ENCODE data around the gene TMEM108.

TMEM108 gene

GRCh38 chr3:133121450-133121849 lies 83.3 kb downstream of the TMEM108 start:
- no peak for DNase-seq

DNA sequence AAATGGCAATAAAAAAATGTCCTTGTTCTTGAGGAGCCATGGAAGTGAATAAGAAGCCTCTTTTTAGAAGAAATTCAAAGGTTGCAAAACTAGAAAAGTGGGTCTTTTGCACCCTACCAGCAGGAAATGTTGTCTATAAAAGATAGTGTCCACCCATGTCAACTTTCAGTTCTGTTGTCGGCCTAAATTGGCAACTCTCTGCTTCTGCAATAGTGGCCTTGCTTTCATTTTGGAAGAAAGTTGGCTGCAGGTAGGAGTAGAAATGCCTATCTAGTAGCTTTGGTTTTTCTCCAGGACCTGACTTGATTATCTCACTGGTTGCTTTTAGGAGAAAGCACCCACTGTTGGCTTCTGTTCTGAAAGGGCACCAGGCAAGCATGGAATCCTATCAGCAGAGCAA lies 85.4 kb downstream of the TMEM108 start:
- DNase-seq, result no peak

DNA sequence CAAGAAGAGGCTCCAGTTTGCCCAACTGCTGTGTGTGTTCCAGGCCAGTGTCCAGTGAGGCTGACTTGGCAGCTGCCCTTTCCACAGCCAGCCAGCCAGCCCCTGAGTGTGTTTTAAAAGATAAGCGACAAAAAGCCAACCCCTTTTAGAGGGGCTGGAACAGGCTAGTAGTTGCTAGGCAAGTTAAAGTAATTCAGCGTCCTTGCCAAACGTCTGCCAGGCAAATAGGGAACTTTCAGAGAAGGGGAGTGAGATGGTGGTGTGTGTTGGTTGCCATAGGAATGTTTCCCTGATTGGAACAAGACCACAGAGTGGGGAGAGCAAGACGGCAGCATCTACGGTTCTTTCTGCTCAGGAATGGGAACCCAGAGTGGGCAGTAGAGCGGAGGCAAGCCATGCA lies 86.3 kb downstream of the TMEM108 start:
- no peak for DNase-seq

DNA sequence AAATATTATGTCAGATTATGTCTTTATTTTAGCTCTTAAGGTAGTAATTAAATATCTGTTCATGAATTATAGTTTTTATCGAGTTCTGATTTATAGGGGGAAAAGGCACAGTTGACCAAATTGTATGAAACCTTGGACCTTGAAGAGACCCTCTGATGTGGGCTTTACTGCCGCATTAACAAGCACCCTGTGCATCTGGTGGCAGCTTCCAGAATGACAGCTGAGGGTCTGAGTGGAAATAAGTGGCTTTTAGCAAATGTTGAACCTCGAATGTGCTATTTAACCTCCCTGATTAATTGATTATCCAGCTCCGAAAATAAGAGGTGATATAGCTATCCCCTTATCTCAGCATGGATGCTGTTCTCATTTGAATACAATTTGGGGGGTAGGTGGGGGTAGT lies 87.0 kb downstream of the TMEM108 start:
- no peak for DNase-seq

DNA sequence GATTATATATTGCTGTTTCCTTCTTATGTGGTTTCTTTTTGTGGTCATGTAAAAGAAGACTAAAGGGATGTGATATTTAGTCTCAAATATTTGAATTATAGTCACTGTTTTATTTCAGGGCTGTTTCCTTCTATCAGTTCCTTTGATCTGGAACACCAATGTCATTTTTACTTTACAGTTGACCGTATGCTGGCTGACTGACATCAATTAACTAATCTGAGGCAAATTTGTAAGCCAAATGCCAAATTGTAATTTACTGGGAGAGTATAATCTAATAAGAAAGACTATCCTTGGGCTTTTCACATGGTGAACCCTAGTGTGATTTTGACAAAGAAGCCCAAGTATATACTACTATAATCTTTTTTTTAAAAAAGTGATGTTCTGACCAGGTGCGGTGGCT lies 87.6 kb downstream of the TMEM108 start:
- DNase-seq, result no peak

- DNase-seq, result no peak
Observed at GRCh38 chr3:133127381-133127780, 89.2 kb downstream of the TMEM108 start.

- DNase-seq, result no peak
Observed at GRCh38 chr3:133130168-133130567, 92.0 kb downstream of the TMEM108 start.

DNA sequence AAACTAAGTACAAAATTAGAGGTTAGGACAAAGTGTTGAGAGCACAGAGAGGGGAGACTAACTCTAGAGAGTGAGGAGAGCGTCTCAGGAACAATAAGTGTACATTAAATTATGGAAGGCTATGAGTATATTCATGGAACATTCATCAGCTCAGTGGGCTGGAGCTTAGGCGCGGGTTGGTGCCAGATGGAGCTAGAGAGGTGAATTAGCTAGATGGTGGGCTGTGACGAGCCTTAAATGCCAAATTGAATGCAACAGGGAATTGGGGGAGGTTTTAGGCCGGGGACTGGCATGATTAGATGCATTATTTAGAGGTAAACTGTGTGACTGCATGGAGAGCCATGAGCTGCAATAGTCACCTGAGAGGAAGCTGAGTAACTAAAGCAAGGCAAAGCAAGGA lies 97.1 kb downstream of the TMEM108 start:
- no peak for DNase-seq

DNA sequence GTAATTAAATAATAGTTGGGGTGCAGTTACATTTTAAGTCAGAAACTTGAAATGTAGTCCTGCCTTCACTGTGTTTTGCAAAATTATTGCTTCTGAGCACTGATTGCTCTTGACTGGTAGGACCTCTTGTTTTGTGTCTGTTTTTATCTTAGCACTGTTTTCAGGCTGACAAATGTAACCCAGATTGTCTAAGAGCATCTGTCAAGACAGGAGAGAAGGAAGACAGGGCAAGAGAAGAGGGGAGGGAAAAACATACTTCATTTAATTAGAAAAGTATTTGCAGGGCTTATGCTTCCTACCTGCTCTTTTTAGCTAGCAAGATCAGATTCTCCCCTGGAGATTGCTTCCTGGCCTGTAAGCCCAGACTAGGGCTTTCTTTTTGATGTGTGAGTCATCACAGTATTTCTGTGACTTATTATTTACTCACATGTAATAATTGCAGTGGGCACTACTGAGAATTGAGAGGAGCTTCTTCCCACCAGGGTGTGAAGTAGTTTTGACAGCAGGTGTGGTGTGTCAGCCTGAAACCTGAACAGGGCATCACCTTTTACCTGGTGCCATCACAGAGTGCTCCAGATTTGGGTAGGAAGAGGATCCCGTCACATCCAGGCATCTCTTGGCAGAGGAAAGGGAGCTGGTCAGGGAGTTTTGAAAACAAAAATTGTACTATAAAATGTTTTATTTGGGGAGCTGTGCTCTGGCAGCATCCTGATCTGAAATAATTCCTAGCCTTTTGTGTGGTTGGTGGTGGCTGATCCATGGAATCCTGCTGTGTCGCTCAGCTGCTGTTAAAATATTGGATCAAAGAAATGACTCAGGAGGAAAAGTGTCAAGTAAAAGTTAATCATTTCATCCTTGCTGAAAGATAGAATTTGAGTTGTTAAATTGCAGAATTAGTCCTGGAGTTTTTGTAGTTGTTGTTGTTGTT lies 98.2 kb downstream of the TMEM108 start:
- no peak for DNase-seq

DNA sequence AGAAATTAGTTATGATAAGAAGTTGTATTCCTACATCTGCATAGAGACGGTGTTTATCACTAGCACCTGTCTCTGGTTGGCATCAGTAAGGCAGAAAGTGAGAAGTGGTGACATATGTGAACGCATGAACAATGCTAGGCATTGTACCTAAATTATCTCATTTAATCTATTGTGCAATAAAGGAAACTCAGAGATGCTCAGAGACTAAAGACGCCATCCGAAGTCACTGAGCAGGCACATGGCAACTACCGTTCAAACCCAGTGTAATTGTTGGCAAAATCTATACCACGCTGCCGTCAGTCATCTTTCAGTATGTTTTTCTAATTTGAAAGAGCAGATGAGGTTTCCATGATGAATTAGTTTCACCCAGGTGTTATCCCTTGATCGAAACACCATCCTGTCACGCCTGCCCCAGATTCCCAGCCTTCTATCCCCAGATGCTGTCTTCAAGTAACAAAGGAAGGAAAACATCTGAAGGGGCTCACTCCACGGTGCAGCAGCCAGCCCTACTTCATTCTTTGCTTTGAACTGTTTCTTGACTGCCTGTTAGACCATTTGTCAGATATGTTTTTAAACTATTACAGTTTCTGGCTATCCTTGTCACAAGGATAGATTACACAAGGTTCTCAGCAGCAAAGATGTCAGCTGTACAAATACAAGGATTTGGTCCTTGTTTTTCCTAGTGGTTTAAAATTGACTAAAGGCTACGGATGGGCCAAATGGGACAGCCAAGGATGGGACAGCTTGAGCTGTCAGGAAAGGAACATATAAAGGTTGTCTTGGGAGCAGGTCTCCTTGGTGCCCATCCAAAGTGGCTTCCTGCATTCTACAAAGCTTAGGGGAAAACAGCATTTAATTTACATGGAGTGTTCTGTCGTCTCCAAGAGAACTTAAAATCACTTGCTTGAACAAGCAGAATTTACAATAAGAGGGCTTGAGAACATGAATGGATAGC lies 99.1 kb downstream of the TMEM108 start:
- no peak for DNase-seq

DNA sequence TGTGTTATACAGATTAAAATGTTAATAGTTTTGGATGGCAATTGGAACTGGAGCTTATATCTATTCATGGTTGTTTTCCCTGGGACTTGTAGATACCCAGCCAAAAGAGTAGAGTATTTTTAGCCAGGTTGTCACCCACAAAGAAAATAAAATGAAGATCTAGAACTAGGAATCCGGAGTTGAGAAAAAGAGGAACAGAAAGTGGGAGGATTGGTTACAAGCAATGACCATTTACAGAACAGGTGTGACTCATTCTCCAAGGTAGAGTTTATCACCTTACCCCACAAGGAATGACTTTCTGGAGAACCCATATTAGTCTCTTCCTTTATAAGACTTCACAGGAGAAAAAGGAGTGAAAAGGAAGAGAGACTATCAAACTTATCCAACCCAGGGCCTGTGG lies 99.8 kb downstream of the TMEM108 start:
- DNase-seq, result no peak

DNA sequence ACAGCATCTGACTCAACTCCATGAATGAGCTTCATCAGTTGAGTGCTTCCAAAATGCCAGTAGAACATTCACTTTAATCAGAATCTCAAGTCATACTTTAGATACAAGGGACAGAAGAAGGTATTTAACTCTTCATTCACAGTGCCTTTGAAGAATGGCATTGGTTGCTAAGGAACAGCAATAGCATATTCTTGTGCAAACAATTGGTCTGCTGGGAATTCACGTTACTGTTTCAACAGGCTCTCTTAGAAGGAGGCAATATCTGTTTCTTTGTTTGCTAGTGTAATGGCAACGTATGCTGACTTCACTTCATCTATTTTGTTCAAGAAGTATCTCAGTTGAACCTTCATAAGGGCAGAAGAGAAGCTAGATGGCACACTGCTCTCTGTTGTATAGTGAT lies 113.9 kb downstream of the TMEM108 start:
- DNase-seq, result no peak

- DNase-seq, result no peak
Observed at GRCh38 chr3:133152681-133153220, 114.6 kb downstream of the TMEM108 start.

DNA sequence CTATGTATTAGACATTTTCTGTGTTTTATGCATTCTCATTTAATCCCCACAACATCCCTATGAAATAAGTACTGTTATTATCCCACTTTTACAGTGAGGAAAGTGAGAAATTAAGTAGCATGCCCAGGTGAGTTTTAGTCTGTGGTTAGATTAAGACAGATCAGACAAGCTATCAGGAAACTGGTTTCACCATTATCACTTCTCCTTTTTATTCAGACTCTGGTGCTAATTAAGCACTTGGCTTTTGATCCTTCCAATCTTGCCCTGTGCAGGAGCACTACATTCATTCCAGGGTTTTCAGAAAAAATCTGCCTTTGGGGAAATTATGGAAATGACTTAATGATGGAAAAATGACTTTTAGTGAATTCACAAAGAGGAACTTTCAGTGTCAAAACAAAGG lies 115.2 kb downstream of the TMEM108 start:
- no peak for DNase-seq

DNA sequence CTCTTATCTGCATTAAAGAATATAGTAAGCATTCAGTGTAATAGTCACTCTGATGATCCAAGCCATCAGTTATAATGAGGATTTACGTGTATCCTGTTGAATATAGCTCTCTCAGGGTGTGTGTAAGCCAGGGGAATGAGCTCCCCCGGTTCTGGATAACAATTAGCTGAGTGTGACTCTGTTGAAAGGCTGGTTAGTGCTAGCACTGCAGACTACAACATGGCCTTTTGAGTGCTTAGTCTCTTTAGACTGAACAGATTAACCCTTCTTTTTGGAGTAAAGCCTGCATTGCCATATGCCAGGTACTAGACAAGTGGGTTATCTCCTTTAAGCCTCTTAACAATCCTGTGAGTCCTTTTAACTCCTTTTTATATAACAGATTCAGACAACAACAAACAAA lies 119.5 kb downstream of the TMEM108 start:
- DNase-seq, result no peak

GRCh38 chr3:133158686-133159085 lies 120.5 kb downstream of the TMEM108 start:
- no peak for DNase-seq

DNA sequence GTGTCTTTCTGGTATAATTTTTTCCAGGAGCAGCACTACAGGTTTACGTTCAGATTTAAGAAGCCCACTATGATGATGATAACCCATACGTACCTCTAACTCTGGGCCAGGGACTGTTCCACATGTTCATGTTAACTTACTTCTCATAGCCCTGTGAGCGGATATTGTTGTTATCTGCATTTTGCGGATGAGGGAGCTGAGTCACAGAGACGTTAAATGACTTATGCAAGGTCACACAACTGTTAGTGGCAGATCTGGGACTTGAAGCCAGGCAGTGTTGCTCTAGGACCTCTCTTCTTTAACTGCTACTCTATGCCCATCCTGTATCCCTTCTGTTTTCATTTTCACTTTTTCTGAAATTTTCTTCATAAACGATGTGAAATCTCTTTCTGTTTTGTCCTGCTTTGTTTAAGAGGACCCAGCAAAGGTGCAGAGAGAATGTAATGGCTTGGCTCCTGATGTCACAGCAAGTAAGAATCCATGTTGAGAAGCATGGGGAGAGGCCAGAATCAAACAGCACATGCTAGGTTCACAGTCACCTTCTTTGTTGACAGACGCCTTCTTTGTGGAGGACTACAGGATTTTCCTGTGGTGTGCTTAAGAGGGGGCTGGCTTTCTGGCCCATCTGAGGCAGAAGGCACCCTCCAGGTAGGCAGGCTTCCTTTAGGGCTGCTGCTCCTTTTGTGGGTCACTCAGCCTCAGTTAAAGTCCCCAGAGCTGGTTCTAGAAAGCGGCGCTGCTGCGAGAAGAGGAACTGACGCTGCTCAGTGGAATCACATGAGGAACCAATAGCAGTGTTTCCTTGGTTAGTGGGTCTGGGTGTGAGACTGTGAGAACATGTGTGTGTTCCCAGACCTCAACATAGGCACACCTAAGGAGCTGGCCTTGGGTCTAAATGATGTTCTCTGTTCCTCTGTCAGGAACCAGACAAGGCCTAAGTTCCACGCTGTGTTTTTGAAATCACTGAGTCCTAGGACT lies 121.6 kb downstream of the TMEM108 start:
- DNase-seq, result no peak

DNA sequence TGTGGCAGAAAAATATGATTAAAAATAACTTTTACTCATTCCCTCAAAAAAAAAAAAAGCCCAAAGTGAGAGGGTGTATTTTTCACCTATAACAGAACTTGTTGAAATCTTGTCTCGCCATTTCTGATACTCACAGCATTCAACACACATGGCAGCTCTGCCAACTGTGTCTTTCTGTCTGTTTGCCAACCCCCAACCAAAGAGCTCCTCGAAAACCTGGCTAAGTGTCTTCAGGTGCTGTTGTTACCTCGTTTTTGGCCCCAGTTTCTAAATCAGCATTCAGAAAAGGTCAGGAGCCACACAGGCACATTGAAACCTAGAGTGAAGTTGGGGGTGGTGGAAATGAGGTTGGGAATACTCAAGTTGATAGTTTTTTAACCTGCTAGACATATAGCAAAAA lies 123.5 kb downstream of the TMEM108 start:
- no peak for DNase-seq

- no peak for DNase-seq
Observed at GRCh38 chr3:133162265-133162664, 124.1 kb downstream of the TMEM108 start.

DNA sequence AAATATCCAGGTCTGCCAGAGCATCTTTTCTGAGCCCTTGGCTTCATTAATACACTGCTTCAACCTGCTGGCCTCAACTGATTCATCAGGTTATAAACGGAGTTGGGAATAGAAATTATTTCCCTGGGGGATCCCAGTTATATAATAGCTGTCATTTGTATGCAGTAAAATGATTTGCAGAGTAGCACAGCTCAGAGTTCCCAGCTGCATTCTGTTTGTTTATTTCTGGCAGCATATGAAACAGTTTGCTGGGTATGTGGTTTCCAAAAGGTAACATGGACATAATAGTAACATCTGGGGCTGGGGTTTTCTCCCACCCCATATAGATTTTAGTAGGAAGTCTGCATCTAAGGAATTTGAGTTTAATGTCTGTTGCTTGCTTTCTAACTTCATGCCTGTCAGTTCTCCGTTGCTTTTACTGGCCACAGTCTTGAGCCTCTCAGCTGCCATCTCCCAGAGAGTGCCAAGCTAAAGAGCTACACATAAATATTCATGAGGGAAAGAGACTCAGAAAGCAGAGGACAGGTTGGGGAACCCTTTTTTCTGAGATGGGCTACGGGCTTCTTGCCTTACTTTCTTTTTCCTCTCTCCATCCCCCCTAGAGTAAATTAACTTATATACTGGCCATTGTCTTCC lies 124.6 kb downstream of the TMEM108 start:
- DNase-seq, result no peak

GRCh38 chr3:133167340-133168024 lies 129.3 kb downstream of the TMEM108 start:
- DNase-seq, result no peak
